Neural crest cell (in vitro differentiated cells): ENCODE measurements around the gene SWT1. TPM values are rescaled to one million over a fixed set of nuclear protein-coding genes. Genes with fewer than 3 reads are reported as not detected.
"Not testable (repeated sequence)": the region's sequence is repeated elsewhere in the genome, so short reads cannot be mapped to it uniquely, and the experiment has no call there.

Experiments
- DNase-seq: peaks from one replicate; pipeline ENCODE4 v3.0.0; 2021; ENCODE audit warnings: low read depth, mixed read lengths, low spot score
- H3K27ac Mint-ChIP-seq: one replicate; pipeline ENCODE4 v1.8.0; 2021; ENCODE audit warnings: mild to moderate bottlenecking, mixed read lengths; ENCODE audit not compliant: unreplicated experiment
- H3K27me3 Mint-ChIP-seq: 2 replicates; pipeline ENCODE4 v1.8.0; 2021; ENCODE audit warnings: low read depth, mild to moderate bottlenecking, mixed read lengths
- H3K36me3 Mint-ChIP-seq: 2 replicates; pipeline ENCODE4 v1.8.0; 2021; ENCODE audit warnings: low read depth, mild to moderate bottlenecking, mixed read lengths
- H3K4me1 Mint-ChIP-seq: 2 replicates; pipeline ENCODE4 v1.8.0; 2021; ENCODE audit warnings: mixed read lengths
- H3K4me3 Mint-ChIP-seq: one replicate; pipeline ENCODE4 v1.8.0; 2021; ENCODE audit warnings: mild to moderate bottlenecking, mixed read lengths
- H3K9me3 Mint-ChIP-seq: 2 replicates; pipeline ENCODE4 v1.8.0; 2021; ENCODE audit warnings: mixed read lengths
- CTCF ChIP-seq: fragments of 200-600 bp; sonication (generic); conservative IDR thresholded peaks from 2 replicates; pipeline ENCODE4 v1.5.0; 2021; ENCODE audit warnings: antibody characterized with exemption, mild to moderate bottlenecking
- total RNA-seq: library from RNA; stranded (reverse); gene quantifications from 2 replicates; pipeline ENCODE4 v1.2.1, GENCODE V29; 2021

The SWT1 gene
- total RNA-seq, 1 donor from 2014 or later = 5.8 TPM

GRCh38 chr1:185207980-185208602 lies 51.1 kb downstream of the SWT1 start:
- H3K9me3 Mint-ChIP-seq = peaks cover 9% of the 10 kb centered on the region
- no peaks in the 10 kb centered on the region for H3K4me1 Mint-ChIP-seq
- TF ChIP-seq CTCF = no peak
- no peak overlapping the region for H3K27ac Mint-ChIP-seq
- no peak for DNase-seq
- no peaks in the 10 kb centered on the region for H3K27me3 Mint-ChIP-seq
- H3K36me3 Mint-ChIP-seq = peaks cover 19% of the 10 kb centered on the region
- no peak overlapping the region for H3K4me3 Mint-ChIP-seq

GRCh38 chr1:185208626-185209180 lies 51.7 kb downstream of the SWT1 start:
- DNase-seq = no peak
- H3K9me3 Mint-ChIP-seq = peaks cover 9% of the 10 kb centered on the region

GRCh38 chr1:185209357-185209756 lies 52.4 kb downstream of the SWT1 start:
- not testable (repeated sequence) for H3K9me3 Mint-ChIP-seq, H3K4me1 Mint-ChIP-seq, H3K27ac Mint-ChIP-seq, H3K27me3 Mint-ChIP-seq, H3K4me3 Mint-ChIP-seq, DNase-seq
- peaks cover 19% of the 10 kb centered on the region for H3K36me3 Mint-ChIP-seq

More at GRCh38 chr1:185208626-185209180, 51.7 kb downstream of the SWT1 start:
- H3K4me3 Mint-ChIP-seq = no peak overlapping the region
- peaks cover 19% of the 10 kb centered on the region for H3K36me3 Mint-ChIP-seq
- H3K27me3 Mint-ChIP-seq = no peaks in the 10 kb centered on the region
- H3K4me1 Mint-ChIP-seq = no peaks in the 10 kb centered on the region
- H3K27ac Mint-ChIP-seq = no peak overlapping the region
- no peak for TF ChIP-seq CTCF

DNA sequence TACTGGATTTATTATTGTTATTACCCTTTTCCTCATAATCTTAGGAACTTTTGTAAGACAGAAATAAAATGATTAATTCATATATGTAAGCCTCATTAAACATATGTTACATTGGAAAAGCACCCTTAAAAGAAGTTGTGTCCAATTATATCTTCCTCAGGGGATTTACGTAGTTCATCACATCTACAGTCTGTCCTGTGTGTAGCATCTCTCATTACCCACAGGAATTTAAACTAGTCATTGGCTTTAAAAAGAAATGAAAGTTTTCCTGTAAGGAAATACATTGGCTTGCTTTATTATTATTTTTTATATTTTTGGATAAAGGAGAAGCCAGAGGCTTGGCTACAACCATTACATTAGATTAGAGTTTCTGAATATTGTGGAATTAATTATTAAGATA lies 56.1 kb downstream of the SWT1 start:
- Mint-ChIP-seq H3K4me1 (no peaks in the 10 kb centered on the region), H3K27ac (no peak overlapping the region), H3K27me3 (no peaks in the 10 kb centered on the region), H3K4me3 (no peak overlapping the region), H3K9me3 (peaks cover 9% of the 10 kb centered on the region), H3K36me3 (peaks cover 21% of the 10 kb centered on the region)
- TF ChIP-seq CTCF = no peak
- no peak for DNase-seq

DNA sequence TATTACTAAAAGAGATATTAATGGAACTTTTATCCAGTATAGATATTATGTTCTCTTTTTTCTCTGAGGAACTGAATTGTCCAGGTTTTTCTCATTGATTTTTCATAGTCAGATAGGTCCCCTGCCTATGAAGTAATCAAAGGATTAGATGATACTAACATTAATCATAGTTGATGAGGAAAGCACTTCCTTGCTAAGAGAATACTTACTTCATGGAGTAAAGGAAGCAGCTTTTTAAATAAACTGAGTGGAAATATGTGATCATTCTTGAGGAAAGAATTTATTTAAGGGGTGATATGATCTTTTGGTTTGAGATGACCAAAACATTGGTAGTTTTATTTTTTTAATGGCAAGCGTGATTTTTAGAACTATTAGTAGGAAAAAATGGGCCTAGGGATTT lies 58.9 kb downstream of the SWT1 start:
- Mint-ChIP-seq H3K4me3 (no peak overlapping the region), H3K4me1 (no peaks in the 10 kb centered on the region), H3K27ac (no peak overlapping the region), H3K27me3 (no peaks in the 10 kb centered on the region), H3K36me3 (peaks cover 9% of the 10 kb centered on the region), H3K9me3 (no peaks in the 10 kb centered on the region)
- no peak for DNase-seq
- TF ChIP-seq CTCF = no peak

GRCh38 chr1:185224132-185224531 lies 67.2 kb downstream of the SWT1 start:
- no peak for DNase-seq
- Mint-ChIP-seq H3K9me3 (peaks cover 11% of the 10 kb centered on the region), H3K4me1 (no peaks in the 10 kb centered on the region), H3K4me3 (no peak overlapping the region), H3K27ac (no peak overlapping the region), H3K36me3 (peaks cover 30% of the 10 kb centered on the region), H3K27me3 (no peaks in the 10 kb centered on the region)
- no peak for TF ChIP-seq CTCF
